GM23338 (cell line): Measurements from ENCODE around the gene SH3BP4. TPM values are rescaled to one million over a fixed set of nuclear protein-coding genes. Genes with fewer than 3 reads are reported as not detected.
A peak's percentile ranks its signal among the peaks of the same experiment; 100 is the strongest.

ENCODE experiments used
- ATAC-seq: fragments of 200-7000 bp; cut with Tn5 transposase; 3 replicates; pipeline ENCODE4 v1.9.1; 2020
- DNase-seq: peaks from one replicate; pipeline ENCODE4 v3.0.0-alpha.2; 2015; ENCODE audit warnings: low spot score
- H2AFZ ChIP-seq: fragments of 200-600 bp; sonication (generic); 2 replicates; pipeline ENCODE4 v1.8.0; 2016; ENCODE audit warnings: antibody characterized with exemption, mild to moderate bottlenecking, moderate library complexity
- H3F3A ChIP-seq: fragments of 200-600 bp; sonication (generic); replicated peaks from 2 replicates; pipeline ENCODE4 v1.8.0; 2017; ENCODE audit warnings: antibody characterized with exemption, mixed run types, low read depth
- H3K27ac ChIP-seq: fragments of 200-600 bp; sonication (generic); 2 replicates; pipeline ENCODE4 v1.6.1; 2016; ENCODE audit warnings: low read depth
- H3K27me3 ChIP-seq: fragments of 200-600 bp; sonication (generic); 2 replicates; pipeline ENCODE4 v1.8.0; 2016; ENCODE audit warnings: mild to moderate bottlenecking, mixed run types, moderate library complexity; ENCODE audit not compliant: insufficient read depth
- H3K36me3 ChIP-seq: fragments of 200-600 bp; sonication (generic); 2 replicates; pipeline ENCODE4 v1.8.0; 2016; ENCODE audit warnings: mild to moderate bottlenecking; ENCODE audit not compliant: insufficient read depth
- H3K4me1 ChIP-seq: fragments of 200-600 bp; sonication (generic); 2 replicates; pipeline ENCODE4 v1.8.0; 2016; ENCODE audit warnings: mild to moderate bottlenecking, moderate library complexity; ENCODE audit not compliant: insufficient read depth
- H3K4me2 ChIP-seq: fragments of 200-600 bp; sonication (generic); 2 replicates; pipeline ENCODE4 v1.7.1; 2017; ENCODE audit warnings: mixed run types
- H3K4me3 ChIP-seq: fragments of 200-600 bp; sonication (generic); 2 replicates; pipeline ENCODE4 v1.6.1; 2016; ENCODE audit warnings: mixed run types
- H3K79me2 ChIP-seq: fragments of 200-600 bp; sonication (generic); replicated peaks from 2 replicates; pipeline ENCODE4 v1.8.0; 2017; ENCODE audit warnings: mild to moderate bottlenecking; ENCODE audit not compliant: insufficient read depth
- H3K9me2 ChIP-seq: fragments of 200-600 bp; sonication (generic); 2 replicates; pipeline ENCODE4 v1.8.0; 2017; ENCODE audit not compliant: insufficient read depth
- H4K20me1 ChIP-seq: fragments of 200-600 bp; sonication (generic); replicated peaks from 2 replicates; pipeline ENCODE4 v1.8.0; 2017; ENCODE audit warnings: mild to moderate bottlenecking; ENCODE audit not compliant: insufficient read depth
- H3K27ac Mint-ChIP-seq: 2 replicates; pipeline ENCODE4 v1.8.0; 2020; ENCODE audit warnings: inconsistent platforms, mild to moderate bottlenecking, moderate library complexity, mixed read lengths
- H3K27me3 Mint-ChIP-seq: 3 replicates; pipeline ENCODE4 v1.8.0; 2022; ENCODE audit warnings: low read depth, mild to moderate bottlenecking, moderate library complexity, mixed read lengths, inconsistent platforms; ENCODE audit not compliant: insufficient read depth, poor library complexity
- H3K36me3 Mint-ChIP-seq: 3 replicates; pipeline ENCODE4 v1.8.0; 2021; ENCODE audit warnings: low read depth, mild to moderate bottlenecking, inconsistent platforms, moderate library complexity, mixed read lengths
- H3K4me1 Mint-ChIP-seq: 3 replicates; pipeline ENCODE4 v1.8.0; 2020; ENCODE audit warnings: mild to moderate bottlenecking, inconsistent platforms, mixed read lengths
- H3K4me3 Mint-ChIP-seq: 3 replicates; pipeline ENCODE4 v1.8.0; 2021; ENCODE audit warnings: moderate library complexity, mild to moderate bottlenecking, inconsistent platforms, mixed read lengths
- H3K9me3 Mint-ChIP-seq: 3 replicates; pipeline ENCODE4 v1.8.0; 2020; ENCODE audit warnings: moderate library complexity, mild to moderate bottlenecking, inconsistent platforms, mixed read lengths
- CREB1 ChIP-seq: fragments of 250-450 bp; sonication (Bioruptor Pico); IDR thresholded peaks from 2 replicates; pipeline ENCODE4 v1.5.0; 2020; ENCODE audit warnings: low read depth, mild to moderate bottlenecking, moderate library complexity
- ETS1 ChIP-seq: IDR thresholded peaks from 2 replicates; pipeline ENCODE4 v1.6.1; 2016; ENCODE audit warnings: antibody characterized with exemption
- EZH2phosphoT487 ChIP-seq: fragments of 200-600 bp; sonication (generic); IDR thresholded peaks from one replicate; pipeline ENCODE4 v1.8.1; 2018; ENCODE audit warnings: antibody characterized with exemption; ENCODE audit not compliant: unreplicated experiment
- NANOG ChIP-seq: IDR thresholded peaks from 2 replicates; pipeline ENCODE4 v1.6.1; 2016; ENCODE audit warnings: antibody characterized with exemption, borderline replicate concordance
- REST ChIP-seq: IDR thresholded peaks from one replicate; pipeline ENCODE4 v1.6.1; 2018; ENCODE audit warnings: antibody characterized with exemption; ENCODE audit not compliant: unreplicated experiment
- STAT1 ChIP-seq: IDR thresholded peaks from one replicate; pipeline ENCODE4 v1.6.1; 2016; ENCODE audit warnings: antibody characterized with exemption; ENCODE audit not compliant: unreplicated experiment
- ZNF114 ChIP-seq: fragments of 250-450 bp; sonication (Bioruptor Pico); IDR thresholded peaks from 2 replicates; pipeline ENCODE4 v1.5.0; 2020; ENCODE audit warnings: mild to moderate bottlenecking, moderate library complexity
- ZNF331 ChIP-seq: fragments of 250-450 bp; sonication (Bioruptor Pico); IDR thresholded peaks from 2 replicates; pipeline ENCODE4 v1.5.0; 2020; ENCODE audit warnings: low read depth, mild to moderate bottlenecking, moderate library complexity
- ZNF462 ChIP-seq: fragments of 250-450 bp; sonication (Bioruptor Pico); IDR thresholded peaks from 2 replicates; pipeline ENCODE4 v1.5.0; 2020; ENCODE audit warnings: mild to moderate bottlenecking, moderate library complexity
- polyA plus RNA-seq: library from polyadenylated mRNA; unstranded; fragments of >200 nt; fragmentation: Nextera tagmentation; extraction: Ambion mirVana; gene quantifications from 2 replicates; pipeline ENCODE4 v1.2.1, GENCODE V29; 2016
- total RNA-seq: library from RNA; depleted of rRNA; stranded (reverse); fragments of >200 nt; shearing (Covaris generic); gene quantifications from 2 replicates; pipeline ENCODE4 v1.2.3, GENCODE V29; 2014

SH3BP4 gene
- total and polyA plus RNA-seq, 2 experiments from 2014 or later: 15.6 to 50.9 TPM

- Histone ChIP-seq H3K36me3 (no peaks in the 10 kb centered on the region), H3K27ac (no peak overlapping the region), H3K4me3 (no peak overlapping the region), H3K9me2 (no peaks in the 10 kb centered on the region), H3F3A (no peaks in the 10 kb centered on the region), H4K20me1 (no peaks in the 10 kb centered on the region), H2AFZ (peak overlapping the region; percentile 61; the same call in 1 of the 2 replicates), H3K4me2 (no peak overlapping the region), H3K4me1 (no peaks in the 10 kb centered on the region), H3K79me2 (no peaks in the 10 kb centered on the region), H3K27me3 (no peaks in the 10 kb centered on the region)
- H3K27me3 Mint-ChIP-seq: peaks cover 1% of the 10 kb centered on the region
- no peak overlapping the region for H3K4me3 Mint-ChIP-seq
- no peak for ATAC-seq
- H3K36me3 Mint-ChIP-seq: no peaks in the 10 kb centered on the region
- peaks cover 10% of the 10 kb centered on the region for H3K4me1 Mint-ChIP-seq
- no peak for TF ChIP-seq ZNF331 (CRISPR knock-in tag)
- TF ChIP-seq ZNF462 (CRISPR knock-in tag): no peak
- no peak for TF ChIP-seq CREB1 (CRISPR knock-in tag)
- TF ChIP-seq REST: no peak
- TF ChIP-seq NANOG: no peak
- no peak for TF ChIP-seq ETS1
- no peak for TF ChIP-seq EZH2phosphoT487
- no peak for TF ChIP-seq STAT1
- no peak for TF ChIP-seq ZNF114
- H3K27ac Mint-ChIP-seq: no peak overlapping the region
- DNase-seq: peak; percentile 6
- no peaks in the 10 kb centered on the region for H3K9me3 Mint-ChIP-seq
These were observed 147.1 kb downstream of the SH3BP4 start for GRCh38 chr2:235098736-235099494.
